ENCODE results near the gene TMEM259.

GRCh38 chr19:1009981-1010538, 10.9 kb downstream of the TMEM259 start:
- no peak for TF ChIP-seq POLR2A (IDR thresholded peaks at IDR 0.05)
- TF ChIP-seq, protein P1, sequence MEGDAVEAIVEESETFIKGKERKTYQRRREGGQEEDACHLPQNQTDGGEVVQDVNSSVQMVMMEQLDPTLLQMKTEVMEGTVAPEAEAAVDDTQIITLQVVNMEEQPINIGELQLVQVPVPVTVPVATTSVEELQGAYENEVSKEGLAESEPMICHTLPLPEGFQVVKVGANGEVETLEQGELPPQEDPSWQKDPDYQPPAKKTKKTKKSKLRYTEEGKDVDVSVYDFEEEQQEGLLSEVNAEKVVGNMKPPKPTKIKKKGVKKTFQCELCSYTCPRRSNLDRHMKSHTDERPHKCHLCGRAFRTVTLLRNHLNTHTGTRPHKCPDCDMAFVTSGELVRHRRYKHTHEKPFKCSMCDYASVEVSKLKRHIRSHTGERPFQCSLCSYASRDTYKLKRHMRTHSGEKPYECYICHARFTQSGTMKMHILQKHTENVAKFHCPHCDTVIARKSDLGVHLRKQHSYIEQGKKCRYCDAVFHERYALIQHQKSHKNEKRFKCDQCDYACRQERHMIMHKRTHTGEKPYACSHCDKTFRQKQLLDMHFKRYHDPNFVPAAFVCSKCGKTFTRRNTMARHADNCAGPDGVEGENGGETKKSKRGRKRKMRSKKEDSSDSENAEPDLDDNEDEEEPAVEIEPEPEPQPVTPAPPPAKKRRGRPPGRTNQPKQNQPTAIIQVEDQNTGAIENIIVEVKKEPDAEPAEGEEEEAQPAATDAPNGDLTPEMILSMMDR (IDR thresholded peaks at IDR 0.05): no peak

All from gastroesophageal sphincter (tissue), 3 donors.